Activated CD8-positive, alpha-beta T cell treated with anti-CD3 and anti-CD28 coated beads, Interleukin-2, amount 10 ng/mL, durations not matched to agents 7 days and 5 days (primary cell): ENCODE results near the gene EXOC4. TPM values are rescaled to one million over a fixed set of nuclear protein-coding genes. Genes with fewer than 3 reads are reported as not detected.
"Not testable (repeated sequence)": the region's sequence is repeated elsewhere in the genome, so short reads cannot be mapped to it uniquely, and the experiment has no call there.

Experiments used
- ATAC-seq: fragments of 150-1000 bp; cut with Tn5 transposase; one replicate; pipeline ENCODE4 v1.10.0; 2021; ENCODE audit warnings: moderate library complexity
- CTCF ChIA-PET: fragments of 350-600 bp; sonication (Branson Sonifier 250); formaldehyde crosslinking; loops from one replicate; lab custom pipeline; 2021; ENCODE audit warnings: antibody characterized with exemption; lab: Charles Lee
- POLR2A ChIA-PET: fragments of 350-600 bp; sonication (Branson Sonifier 250); formaldehyde crosslinking; loops from one replicate; lab custom pipeline; 2021; ENCODE audit warnings: antibody characterized with exemption; lab: Charles Lee
- DNase-seq: peaks from one replicate; pipeline ENCODE4 v3.0.0-alpha.2; 2020
- H3K27ac Mint-ChIP-seq: one replicate; pipeline ENCODE4 v1.8.0; 2021; ENCODE audit warnings: mild to moderate bottlenecking, mixed read lengths
- H3K27me3 Mint-ChIP-seq: one replicate; pipeline ENCODE4 v1.8.0; 2021; ENCODE audit warnings: low read depth, mixed read lengths
- H3K36me3 Mint-ChIP-seq: one replicate; pipeline ENCODE4 v1.8.0; 2021; ENCODE audit warnings: low read depth, mixed read lengths
- H3K4me1 Mint-ChIP-seq: one replicate; pipeline ENCODE4 v1.8.0; 2021; ENCODE audit warnings: low read depth, mixed read lengths
- H3K4me3 Mint-ChIP-seq: one replicate; pipeline ENCODE4 v1.8.0; 2021; ENCODE audit warnings: mild to moderate bottlenecking, mixed read lengths
- H3K9me3 Mint-ChIP-seq: one replicate; pipeline ENCODE4 v1.8.0; 2022; ENCODE audit warnings: mixed read lengths; ENCODE audit not compliant: insufficient read depth
- total RNA-seq, 2 experiments: library from RNA; stranded (reverse); gene quantifications; one replicate each; pipeline ENCODE4 v1.2.3, GENCODE V29; 2021

The EXOC4 gene
- total RNA-seq = 10 to 100 TPM; 68.2 to 75.1 TPM

DNA sequence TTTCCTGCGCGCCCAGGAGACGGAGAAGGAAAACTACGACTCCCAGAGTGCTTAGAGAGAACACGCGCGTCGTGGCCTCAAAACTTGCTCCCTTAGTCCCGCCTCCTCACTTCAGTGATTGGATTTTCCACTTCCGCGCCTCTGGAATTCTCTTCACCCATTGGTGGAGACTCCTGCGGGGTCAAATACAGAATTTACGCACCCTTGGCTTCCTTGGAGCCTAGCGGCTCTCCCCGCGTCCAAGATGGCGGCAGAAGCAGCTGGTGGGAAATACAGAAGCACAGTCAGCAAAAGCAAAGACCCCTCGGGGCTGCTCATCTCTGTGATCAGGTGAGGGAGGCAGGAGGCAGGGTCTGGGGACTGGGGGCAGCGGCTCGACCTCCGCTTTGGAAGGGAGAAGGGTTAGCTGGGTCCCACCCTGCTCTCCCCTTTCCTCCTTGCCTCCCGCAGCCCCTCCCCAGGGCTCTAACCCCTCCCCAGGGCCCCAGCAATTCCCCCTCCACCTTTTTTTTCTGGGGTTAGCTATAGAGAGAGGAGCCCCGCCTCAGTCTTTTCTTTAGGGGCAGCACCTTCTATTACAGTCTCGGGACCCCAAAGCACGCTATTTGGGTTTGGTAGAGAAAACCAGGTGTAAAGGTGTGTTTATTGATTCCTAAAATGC, at the start of gene EXOC4:
EXOC4 (plus strand) TSS at position 221 of the 661 bp plus-strand sequence.
- POLR2A ChIA-PET = no interaction called here
- CTCF ChIA-PET = interaction anchor here (1.0 kb wide), 1 partner anchor 599 kb away, joined by 3 read pairs; no protein-coding TSS in a partner anchor
- Mint-ChIP-seq H3K9me3 (no peaks in the 10 kb centered on the region), H3K27ac (peak within 1 kb of the TSS; percentile 85), H3K4me1 (peaks cover 37% of the 10 kb centered on the region), H3K4me3 (peak within 1 kb of the TSS; percentile 91), H3K27me3 (no peaks in the 10 kb centered on the region), H3K36me3 (peaks cover 17% of the 10 kb centered on the region)
- DNase-seq (peak; percentile 96), ATAC-seq (peak; percentile 100)

DNA sequence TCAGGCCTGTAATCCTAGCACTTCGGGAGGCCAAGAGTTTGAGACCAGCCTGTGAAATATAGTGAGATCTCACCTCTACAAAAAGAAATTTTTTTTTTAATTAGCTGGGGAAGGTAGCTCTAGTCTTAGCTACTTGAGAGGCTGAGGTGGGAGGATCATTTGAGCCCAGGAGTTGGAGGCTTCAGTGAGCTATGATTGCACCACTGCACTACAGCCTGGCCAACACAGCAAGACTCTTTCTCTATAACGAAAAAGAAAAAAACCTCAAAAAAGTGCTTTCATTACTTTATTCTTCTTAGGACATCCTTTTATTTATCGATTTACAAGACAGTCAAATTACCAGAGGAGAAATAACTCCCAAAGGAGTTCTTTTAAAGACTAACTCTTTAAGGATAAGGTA, 49.4 kb upstream of the EXOC4 start:
- Mint-ChIP-seq H3K9me3 (no peaks in the 10 kb centered on the region), H3K27ac (no peak overlapping the region), H3K36me3 (no peaks in the 10 kb centered on the region), H3K4me3 (no peak overlapping the region), H3K27me3 (peaks cover 6% of the 10 kb centered on the region), H3K4me1 (no peaks in the 10 kb centered on the region)
- DNase-seq = no peak
- CTCF ChIA-PET = interaction anchor here (2.2 kb wide), 1 partner anchor 23 kb away, joined by 4 read pairs; no protein-coding TSS in a partner anchor
- no peak for ATAC-seq
- POLR2A ChIA-PET = no interaction called here

DNA sequence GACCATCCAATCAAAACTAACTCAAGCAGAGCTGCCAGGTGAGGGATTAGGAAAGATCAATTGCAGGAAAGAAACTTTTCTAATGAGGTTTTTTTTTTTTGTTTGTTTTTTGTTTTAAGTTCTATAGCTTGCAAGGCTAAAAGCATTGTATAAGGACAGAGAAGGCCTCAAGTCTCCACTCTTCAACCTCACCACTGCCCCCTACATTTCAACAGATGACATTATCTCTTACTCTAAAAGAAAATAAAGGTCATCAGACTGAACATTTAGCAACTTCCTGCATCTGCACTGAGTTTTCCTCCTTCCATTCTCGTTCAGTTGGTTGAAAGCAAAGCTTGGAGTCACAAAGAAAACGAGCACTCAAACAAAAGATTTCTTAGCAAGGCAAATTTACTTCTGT, 45.2 kb upstream of the EXOC4 start:
- Mint-ChIP-seq H3K27me3 (peaks cover 21% of the 10 kb centered on the region), H3K36me3 (no peaks in the 10 kb centered on the region), H3K4me3 (no peak overlapping the region), H3K27ac (no peak overlapping the region), H3K4me1 (no peaks in the 10 kb centered on the region), H3K9me3 (no peaks in the 10 kb centered on the region)
- no peak for ATAC-seq
- no peak for DNase-seq
- ChIA-PET POLR2A (no interaction called here), CTCF (interaction anchor here (0.6 kb wide), 2 partner anchors 25 to 30 kb away, joined by 3 read pairs; no protein-coding TSS in a partner anchor)

DNA sequence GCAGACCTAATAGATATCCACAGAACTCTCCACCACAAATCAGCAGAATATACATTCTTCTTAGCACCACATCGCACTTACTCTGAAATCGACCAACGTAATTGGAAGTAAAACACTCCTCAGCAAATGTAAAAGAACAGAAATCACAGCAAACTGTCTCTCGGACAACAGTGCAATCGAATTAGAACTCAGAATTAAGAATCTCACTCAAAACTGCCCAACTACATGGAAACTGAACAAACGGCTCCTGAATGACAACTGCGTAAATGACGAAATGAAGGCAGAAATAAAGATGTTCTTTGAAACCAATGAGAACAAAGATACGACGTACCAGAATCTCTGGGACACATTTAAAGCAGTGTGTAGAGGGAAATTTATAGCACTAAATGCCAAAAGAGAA, 42.1 kb upstream of the EXOC4 start:
- CTCF ChIA-PET = not testable (repeated sequence)

DNA sequence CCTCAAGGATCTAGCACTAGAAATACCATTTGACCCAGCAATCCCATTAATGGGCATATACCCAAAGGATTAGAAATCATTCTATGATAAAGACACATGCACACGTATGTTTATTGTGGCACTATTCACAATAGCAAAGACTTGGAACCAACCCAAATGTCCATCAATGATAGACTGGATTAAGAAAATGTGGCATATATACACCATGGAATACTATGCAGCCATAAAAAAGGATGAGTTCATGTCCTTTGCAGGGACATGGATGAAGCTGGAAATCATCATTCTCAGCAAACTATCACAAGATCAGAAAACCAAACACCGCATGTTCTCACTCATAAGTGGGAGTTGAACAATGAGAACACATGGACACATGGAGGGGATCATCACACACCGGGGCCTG, 39.1 kb upstream of the EXOC4 start:
- H3K27me3 Mint-ChIP-seq = peaks cover 19% of the 10 kb centered on the region
- H3K4me1 Mint-ChIP-seq, H3K9me3 Mint-ChIP-seq, H3K4me3 Mint-ChIP-seq, POLR2A ChIA-PET, ATAC-seq, H3K36me3 Mint-ChIP-seq, H3K27ac Mint-ChIP-seq, DNase-seq, CTCF ChIA-PET: not testable (repeated sequence)

More for the DNA sequence above, 42.1 kb upstream of the EXOC4 start:
- H3K4me3 Mint-ChIP-seq, H3K4me1 Mint-ChIP-seq, H3K9me3 Mint-ChIP-seq, H3K36me3 Mint-ChIP-seq, POLR2A ChIA-PET, DNase-seq, ATAC-seq, H3K27ac Mint-ChIP-seq: not testable (repeated sequence)
- peaks cover 21% of the 10 kb centered on the region for H3K27me3 Mint-ChIP-seq

DNA sequence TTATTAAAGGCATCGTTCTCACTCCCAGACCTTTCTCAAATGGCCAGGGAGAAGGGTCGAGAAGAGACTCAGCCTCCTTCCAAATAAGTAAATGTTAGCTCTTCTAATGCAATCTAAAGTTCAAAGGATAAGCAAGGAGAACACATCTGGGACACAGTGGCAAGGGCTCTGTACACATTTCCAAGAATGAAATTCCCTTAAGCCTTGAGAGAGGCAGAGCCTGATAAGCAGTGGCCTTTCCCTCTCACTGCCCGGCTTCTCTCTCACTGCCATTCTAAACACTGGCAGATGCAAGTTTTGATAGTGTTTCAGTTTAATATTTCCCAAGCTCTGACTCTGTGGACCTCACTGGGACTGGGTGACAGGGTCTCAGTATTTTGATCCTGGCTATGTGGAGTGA, 35.1 kb upstream of the EXOC4 start:
- no peak overlapping the region for H3K4me3 Mint-ChIP-seq
- H3K9me3 Mint-ChIP-seq = no peaks in the 10 kb centered on the region
- no peak for DNase-seq
- H3K27ac Mint-ChIP-seq = no peak overlapping the region
- H3K27me3 Mint-ChIP-seq = peaks cover 2% of the 10 kb centered on the region
- H3K4me1 Mint-ChIP-seq = no peaks in the 10 kb centered on the region
- CTCF ChIA-PET = no interaction called here
- no peaks in the 10 kb centered on the region for H3K36me3 Mint-ChIP-seq
- ATAC-seq = no peak
- POLR2A ChIA-PET = no interaction called here

DNA sequence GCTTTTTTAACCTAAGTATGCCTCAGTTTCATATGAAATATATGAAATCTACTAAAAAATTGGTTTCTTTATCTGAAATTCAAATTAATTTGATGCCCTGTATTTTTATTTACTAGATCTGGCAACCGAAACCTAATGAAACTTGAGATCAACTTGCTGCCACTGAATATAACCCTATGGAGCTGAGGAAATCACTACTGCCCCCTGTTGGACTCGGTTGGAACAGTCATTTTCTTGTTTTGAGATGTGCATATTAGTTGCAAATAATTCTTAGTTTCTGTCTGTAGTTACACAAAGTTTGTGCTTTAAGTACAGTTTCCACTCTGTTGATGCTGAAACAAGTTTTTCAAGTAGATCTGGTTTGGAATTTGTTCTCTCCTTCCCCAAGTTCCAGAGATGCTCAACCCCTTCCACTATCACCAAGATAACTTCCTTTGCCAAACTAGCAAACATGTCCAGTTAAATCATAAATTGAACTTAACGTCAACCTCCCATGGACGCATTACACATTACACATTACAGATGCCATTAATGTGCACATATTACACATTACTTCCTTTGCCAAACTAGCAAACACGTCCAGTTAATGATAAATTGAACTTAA, 22.2 kb upstream of the EXOC4 start:
- CTCF ChIA-PET = interaction anchor here (0.7 kb wide), 1 partner anchor 11 kb away, joined by 3 read pairs; no protein-coding TSS in a partner anchor
- ATAC-seq = no peak
- H3K27ac Mint-ChIP-seq = no peak overlapping the region
- H3K4me3 Mint-ChIP-seq = no peak overlapping the region
- peaks cover 13% of the 10 kb centered on the region for H3K27me3 Mint-ChIP-seq
- no peaks in the 10 kb centered on the region for H3K36me3 Mint-ChIP-seq
- no peaks in the 10 kb centered on the region for H3K9me3 Mint-ChIP-seq
- H3K4me1 Mint-ChIP-seq = no peaks in the 10 kb centered on the region
- DNase-seq = peak; percentile 65
- POLR2A ChIA-PET = no interaction called here

DNA sequence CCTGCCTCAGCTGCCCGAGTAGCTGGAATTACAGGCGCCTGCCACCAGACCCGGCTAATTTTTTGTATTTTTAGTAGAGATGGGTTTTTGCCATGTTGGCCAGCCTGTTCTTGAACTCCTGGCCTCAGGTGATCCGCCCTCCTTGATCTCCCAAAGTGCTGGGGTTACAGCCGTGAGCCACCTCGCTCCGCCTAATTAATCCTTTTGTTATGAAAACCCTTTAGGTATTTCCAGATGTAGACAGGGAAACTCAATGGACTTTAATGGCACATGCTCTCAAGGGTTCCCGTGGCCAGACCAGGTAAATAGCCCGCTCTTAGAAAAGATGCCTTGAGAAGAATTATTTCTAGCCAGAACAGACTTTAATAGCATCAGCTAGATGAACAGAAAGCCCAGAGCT, 19.7 kb upstream of the EXOC4 start:
- H3K36me3 Mint-ChIP-seq = no peaks in the 10 kb centered on the region
- no peak overlapping the region for H3K4me3 Mint-ChIP-seq
- no peaks in the 10 kb centered on the region for H3K4me1 Mint-ChIP-seq
- H3K27me3 Mint-ChIP-seq = peaks cover 13% of the 10 kb centered on the region
- DNase-seq (no peak), ATAC-seq (no peak)
- ChIA-PET POLR2A (no interaction called here), CTCF (no interaction called here)
- no peak overlapping the region for H3K27ac Mint-ChIP-seq
- H3K9me3 Mint-ChIP-seq = no peaks in the 10 kb centered on the region

DNA sequence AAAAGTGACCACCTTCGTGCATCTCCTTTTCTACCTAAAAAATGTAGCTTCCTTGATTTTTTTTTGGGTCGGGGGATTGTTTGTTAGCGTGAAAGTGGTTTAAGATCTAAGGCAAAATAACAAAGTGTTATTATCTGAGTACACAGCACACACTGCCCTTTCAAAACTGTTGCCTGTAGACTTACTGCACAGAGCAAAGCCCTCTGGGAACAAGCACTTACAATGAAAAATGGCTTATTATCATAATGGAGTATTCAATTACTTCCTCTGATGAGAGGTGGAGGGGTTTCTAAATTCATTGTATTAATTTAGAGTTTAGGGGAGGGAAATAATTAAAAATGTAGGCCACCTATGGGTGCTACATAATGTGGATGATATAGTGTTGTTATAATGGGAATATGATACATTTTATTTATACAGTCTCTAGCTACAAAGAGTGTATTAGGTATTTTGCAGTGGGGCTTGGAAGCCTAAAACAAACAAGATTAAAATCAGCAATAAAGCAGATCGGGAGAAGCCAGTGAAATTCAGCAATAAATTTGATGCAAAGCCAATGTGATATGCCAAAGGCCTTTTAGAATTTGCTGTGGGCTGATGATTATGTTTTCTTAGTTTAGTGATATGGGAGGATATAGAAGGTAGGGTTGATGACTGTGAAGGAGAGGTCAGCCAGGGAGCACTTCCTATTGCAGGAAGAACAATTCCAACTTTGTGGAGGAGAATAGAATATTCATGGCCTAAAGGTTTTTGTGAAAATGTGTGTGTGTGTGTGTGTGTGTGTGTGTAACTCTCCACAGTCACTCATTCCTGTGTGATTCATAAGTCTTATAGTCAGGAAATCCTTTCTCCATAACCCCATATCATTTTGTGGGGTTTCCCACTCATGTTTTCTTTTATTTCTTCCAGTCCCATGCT, 17.7 kb upstream of the EXOC4 start:
- POLR2A ChIA-PET = no interaction called here
- ATAC-seq = no peak
- DNase-seq = no peak
- H3K27me3 Mint-ChIP-seq = peaks cover 6% of the 10 kb centered on the region
- CTCF ChIA-PET = no interaction called here
- no peaks in the 10 kb centered on the region for H3K4me1 Mint-ChIP-seq
- H3K4me3 Mint-ChIP-seq = no peak overlapping the region
- H3K27ac Mint-ChIP-seq = no peak overlapping the region
- no peaks in the 10 kb centered on the region for H3K36me3 Mint-ChIP-seq
- no peaks in the 10 kb centered on the region for H3K9me3 Mint-ChIP-seq

DNA sequence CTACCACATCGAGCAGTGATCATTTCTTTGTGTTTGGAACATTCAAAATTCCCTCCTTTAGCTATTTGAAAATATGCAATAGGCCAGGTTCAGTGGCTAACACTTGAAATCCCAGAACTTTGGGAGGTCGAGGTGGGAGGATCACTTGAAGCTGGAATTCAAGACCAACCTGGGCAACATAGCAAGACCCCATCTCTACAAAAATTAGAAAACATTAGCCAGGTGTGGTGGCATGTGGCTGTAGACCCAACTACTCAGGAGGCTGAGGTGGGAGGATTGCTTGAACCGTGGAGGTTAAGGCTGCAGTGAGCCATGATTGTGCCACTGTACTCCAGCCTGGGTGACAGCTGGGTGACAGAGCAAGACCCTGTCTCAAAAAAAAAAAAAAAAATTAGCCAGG, 15.3 kb upstream of the EXOC4 start:
- Mint-ChIP-seq H3K27me3 (peaks cover 9% of the 10 kb centered on the region), H3K36me3 (no peaks in the 10 kb centered on the region), H3K4me1 (no peaks in the 10 kb centered on the region), H3K4me3 (no peak overlapping the region), H3K9me3 (no peaks in the 10 kb centered on the region), H3K27ac (no peak overlapping the region)
- POLR2A ChIA-PET = no interaction called here
- ATAC-seq = no peak
- DNase-seq = no peak
- CTCF ChIA-PET = interaction anchor here (0.6 to 1.4 kb wide), 2 partner anchors 9 to 30 kb away, joined by 3 read pairs; no protein-coding TSS in a partner anchor

DNA sequence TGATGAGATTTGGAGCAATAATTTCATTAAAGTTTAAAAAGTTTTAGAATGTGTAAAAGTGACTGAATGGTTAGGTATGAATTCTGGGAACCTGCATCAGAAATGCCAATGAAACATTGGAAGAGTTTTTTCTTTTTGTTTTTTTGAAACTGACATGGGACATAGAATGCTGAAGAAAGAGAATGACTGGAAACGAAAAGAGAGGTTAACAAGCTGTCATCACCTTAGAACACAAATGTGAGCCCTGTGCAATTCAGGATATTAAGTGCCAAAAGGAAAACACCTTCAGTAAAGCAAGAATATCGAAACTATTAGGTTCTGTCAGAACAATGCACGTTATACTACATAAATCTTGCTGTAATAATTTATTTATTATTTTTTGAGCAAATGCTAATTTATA, 12.6 kb upstream of the EXOC4 start:
- no peaks in the 10 kb centered on the region for H3K9me3 Mint-ChIP-seq
- H3K27ac Mint-ChIP-seq = no peak overlapping the region
- no peak for ATAC-seq
- H3K4me3 Mint-ChIP-seq = no peak overlapping the region
- no peak for DNase-seq
- CTCF ChIA-PET = no interaction called here
- H3K4me1 Mint-ChIP-seq = no peaks in the 10 kb centered on the region
- H3K27me3 Mint-ChIP-seq = peaks cover 15% of the 10 kb centered on the region
- POLR2A ChIA-PET = no interaction called here
- no peaks in the 10 kb centered on the region for H3K36me3 Mint-ChIP-seq
